ENCODE measurements around the gene EFNA2. TPM values are rescaled to one million over a fixed set of nuclear protein-coding genes. Genes with fewer than 3 reads are reported as not detected.

EFNA2 gene
- total RNA-seq, 1 experiment from 2014 or later: 12.2 TPM

DNA sequence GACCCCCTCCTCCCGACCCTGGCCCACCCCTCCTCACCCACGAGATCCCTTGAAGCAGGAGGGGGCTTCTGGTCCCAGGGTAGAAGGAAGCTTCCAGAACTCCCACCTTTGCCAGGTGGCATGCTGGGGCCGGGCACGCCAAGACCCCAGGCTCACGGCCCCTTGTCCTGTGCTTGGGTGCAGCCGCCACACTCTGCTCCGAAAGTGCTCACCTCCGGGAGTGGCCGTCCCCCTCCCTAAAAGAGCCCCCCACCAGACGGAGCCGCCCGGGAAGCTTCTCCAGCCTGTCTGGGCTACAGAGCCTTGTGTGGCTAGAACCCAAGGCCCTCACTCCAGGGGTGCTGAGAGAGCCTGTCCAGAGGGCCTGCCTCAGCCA, 1.8 kb upstream of the EFNA2 start:
- Histone ChIP-seq H3K36me3 (ENCODE audit: control insufficient read depth in 1 of 2, insufficient read depth in 2 of 2, low read length in 2 of 2) (peaks cover 0 to 7% of the 10 kb centered on the region in 2 experiments; a peak in 1 of 4 replicates), H2AFZ (ENCODE audit: low read depth, low read length, poor library complexity, severe bottlenecking) (no peak overlapping the region), H3K79me2 (ENCODE audit: insufficient read depth, low read length) (no peaks in the 10 kb centered on the region; the same call in 1 of the 2 replicates), H3K4me3 (replicated peaks in 1 of 2; ENCODE audit: low read depth in 1 of 2, low read length in 2 of 2) (no peak overlapping the region), H4K20me1 (ENCODE audit: insufficient read depth) (no peaks in the 10 kb centered on the region), H3K27me3 (ENCODE audit: insufficient read depth, low read length) (no peaks in the 10 kb centered on the region), H3K27ac (ENCODE audit: low read depth, low read length) (no peak overlapping the region), H3K9ac (ENCODE audit: low read length) (no peak overlapping the region), H3K4me2 (ENCODE audit: low read length) (no peak overlapping the region), H3K9me2 (ENCODE audit: insufficient read depth) (no peaks in the 10 kb centered on the region), H3K9me3 (ENCODE audit: control insufficient read depth in 1 of 2, insufficient read depth in 1 of 2, low read depth in 1 of 2, low read length in 2 of 2) (no peaks in the 10 kb centered on the region), H3K4me1 (ENCODE audit: control insufficient read depth in 1 of 2, insufficient read depth in 2 of 2, low read length in 2 of 2) (peaks cover 5 to 22% of the 10 kb centered on the region in 2 experiments; a peak in 2 of 4 replicates)
- intact Hi-C loops (cut with micrococcal nuclease): no loop called here
- no peak for ATAC-seq
- POLR2A ChIA-PET: no interaction called here
- CTCF ChIA-PET: no interaction called here
- BruUV-seq (replicated peaks): no TSS peak
- TF ChIP-seq CEBPB (IDR thresholded peaks at IDR 0.05; ENCODE audit: low read depth) (no peak), CBX3 (IDR thresholded peaks at IDR 0.05; ENCODE audit: low read depth) (no peak), EZH2 (IDR thresholded peaks at IDR 0.05) (no peak), EZH2phosphoT487 (IDR thresholded peaks at IDR 0.05; ENCODE audit: borderline replicate concordance) (no peak)
- TF ChIP-seq, protein P1, sequence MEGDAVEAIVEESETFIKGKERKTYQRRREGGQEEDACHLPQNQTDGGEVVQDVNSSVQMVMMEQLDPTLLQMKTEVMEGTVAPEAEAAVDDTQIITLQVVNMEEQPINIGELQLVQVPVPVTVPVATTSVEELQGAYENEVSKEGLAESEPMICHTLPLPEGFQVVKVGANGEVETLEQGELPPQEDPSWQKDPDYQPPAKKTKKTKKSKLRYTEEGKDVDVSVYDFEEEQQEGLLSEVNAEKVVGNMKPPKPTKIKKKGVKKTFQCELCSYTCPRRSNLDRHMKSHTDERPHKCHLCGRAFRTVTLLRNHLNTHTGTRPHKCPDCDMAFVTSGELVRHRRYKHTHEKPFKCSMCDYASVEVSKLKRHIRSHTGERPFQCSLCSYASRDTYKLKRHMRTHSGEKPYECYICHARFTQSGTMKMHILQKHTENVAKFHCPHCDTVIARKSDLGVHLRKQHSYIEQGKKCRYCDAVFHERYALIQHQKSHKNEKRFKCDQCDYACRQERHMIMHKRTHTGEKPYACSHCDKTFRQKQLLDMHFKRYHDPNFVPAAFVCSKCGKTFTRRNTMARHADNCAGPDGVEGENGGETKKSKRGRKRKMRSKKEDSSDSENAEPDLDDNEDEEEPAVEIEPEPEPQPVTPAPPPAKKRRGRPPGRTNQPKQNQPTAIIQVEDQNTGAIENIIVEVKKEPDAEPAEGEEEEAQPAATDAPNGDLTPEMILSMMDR (IDR thresholded peaks at IDR 0.05 in 2 of 3, conservative IDR thresholded peaks at IDR 0.05 in 1 of 3; ENCODE audit: borderline replicate concordance in 1 of 3, insufficient read depth in 1 of 3, low read depth in 2 of 3, low read length in 2 of 3): no peak
- RAD21 ChIA-PET (ENCODE audit: low non-redundant PET in 1 of 2, low total read pairs in 2 of 2, uncharacterized antibody in 2 of 2, unreplicated experiment in 2 of 2): no interaction called here
- DNase-seq (ENCODE audit: low read depth, low spot score): no peak

DNA sequence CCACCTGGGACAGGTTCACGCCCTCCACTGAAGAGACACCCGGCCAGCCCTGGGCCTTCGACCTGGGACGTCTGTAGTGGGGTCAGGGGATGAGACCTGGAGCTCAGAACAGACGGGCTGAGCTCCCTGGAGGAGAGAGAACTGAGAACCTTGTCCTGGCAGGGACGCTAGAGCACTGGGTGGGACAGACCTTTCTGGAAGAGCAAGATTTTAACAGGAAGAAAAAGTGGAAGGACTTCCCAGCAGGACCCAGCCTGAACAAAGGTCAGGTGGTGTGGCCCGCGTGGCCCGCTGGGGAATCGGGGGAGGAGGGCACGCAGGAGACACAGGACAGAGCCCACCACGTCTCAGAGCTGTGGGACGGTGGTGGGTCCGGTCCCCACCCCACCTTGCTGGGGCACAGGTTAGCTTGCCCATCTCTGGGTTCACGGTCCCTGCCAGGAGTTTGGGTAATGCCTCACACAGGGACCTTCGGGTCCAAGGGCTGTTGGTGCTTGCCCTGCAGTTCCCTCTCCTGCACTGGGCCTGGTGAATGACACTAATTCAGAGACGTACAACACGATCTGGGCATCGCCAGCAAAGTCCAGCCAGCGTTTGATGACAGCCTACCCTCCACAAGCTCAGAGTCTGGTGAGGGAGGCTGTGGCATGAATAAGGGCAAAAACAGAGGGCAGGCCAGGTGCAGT, 1.2 kb upstream of the EFNA2 start:
- peaks cover 5 to 22% of the 10 kb centered on the region in 2 experiments; a peak in 2 of 4 replicates for H3K4me1 ChIP-seq (ENCODE audit: control insufficient read depth in 1 of 2, insufficient read depth in 2 of 2, low read length in 2 of 2)
- intact Hi-C loops (cut with micrococcal nuclease): no loop called here
- H3K79me2 ChIP-seq (ENCODE audit: insufficient read depth, low read length): no peaks in the 10 kb centered on the region; the same call in 1 of the 2 replicates
- no peak for ATAC-seq
- TF ChIP-seq EGR1 (IDR thresholded peaks at IDR 0.05; ENCODE audit: low read depth): no peak
- TF ChIP-seq SIN3A (IDR thresholded peaks at IDR 0.05; ENCODE audit: low read depth): no peak
- TF ChIP-seq, protein P1 (IDR thresholded peaks at IDR 0.05 in 2 of 3, conservative IDR thresholded peaks at IDR 0.05 in 1 of 3; ENCODE audit: borderline replicate concordance in 1 of 3, insufficient read depth in 1 of 3, low read depth in 2 of 3, low read length in 2 of 3): no peak
- TF ChIP-seq JUND (IDR thresholded peaks at IDR 0.05): no peak
- no peak for TF ChIP-seq CBX3 (IDR thresholded peaks at IDR 0.05; ENCODE audit: low read depth)
- TF ChIP-seq RAD21 (IDR thresholded peaks at IDR 0.05; ENCODE audit: low read depth): no peak
- TF ChIP-seq, protein P2, sequence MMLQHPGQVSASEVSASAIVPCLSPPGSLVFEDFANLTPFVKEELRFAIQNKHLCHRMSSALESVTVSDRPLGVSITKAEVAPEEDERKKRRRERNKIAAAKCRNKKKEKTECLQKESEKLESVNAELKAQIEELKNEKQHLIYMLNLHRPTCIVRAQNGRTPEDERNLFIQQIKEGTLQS (IDR thresholded peaks at IDR 0.05): no peak
- no peak for TF ChIP-seq FOSL1 (IDR thresholded peaks at IDR 0.05; ENCODE audit: low read depth)
- no peak for TF ChIP-seq EZH2phosphoT487 (IDR thresholded peaks at IDR 0.05; ENCODE audit: borderline replicate concordance)
- peaks cover 0 to 2% of the 10 kb centered on the region in 2 experiments; a peak in 1 of 4 replicates for H3K36me3 ChIP-seq (ENCODE audit: control insufficient read depth in 1 of 2, insufficient read depth in 2 of 2, low read length in 2 of 2)
- no peak overlapping the region for H3K9ac ChIP-seq (ENCODE audit: low read length)
- H3K27ac ChIP-seq (ENCODE audit: low read depth, low read length): no peak overlapping the region
- no peak overlapping the region for H3K4me2 ChIP-seq (ENCODE audit: low read length)
- no peak overlapping the region for H2AFZ ChIP-seq (ENCODE audit: low read depth, low read length, poor library complexity, severe bottlenecking)
- no peaks in the 10 kb centered on the region for H3K9me3 ChIP-seq (ENCODE audit: control insufficient read depth in 1 of 2, insufficient read depth in 1 of 2, low read depth in 1 of 2, low read length in 2 of 2)
- no peaks in the 10 kb centered on the region for H3K9me2 ChIP-seq (ENCODE audit: insufficient read depth)
- no TSS peak for BruUV-seq (replicated peaks)
- DNase-seq (ENCODE audit: low read depth, low spot score): no peak
- ChIA-PET POLR2A (interaction anchor here (1.5 kb wide), 1 partner anchor 15 kb away, joined by 7 read pairs; the partner anchor contains the start of gene CIRBP), RAD21 (ENCODE audit: low non-redundant PET in 1 of 2, low total read pairs in 2 of 2, uncharacterized antibody in 2 of 2, unreplicated experiment in 2 of 2) (no interaction called here), CTCF (interaction anchor here (0.6 kb wide), 1 partner anchor 173 kb away, joined by 3 read pairs; no protein-coding TSS in a partner anchor)
- no peaks in the 10 kb centered on the region for H3K27me3 ChIP-seq (ENCODE audit: insufficient read depth, low read length)
- H3K4me3 ChIP-seq (replicated peaks in 1 of 2; ENCODE audit: low read depth in 1 of 2, low read length in 2 of 2): no peak overlapping the region
- no peaks in the 10 kb centered on the region for H4K20me1 ChIP-seq (ENCODE audit: insufficient read depth)
